Activated CD4-positive, alpha-beta T cell treated with anti-CD3 and anti-CD28 coated beads, Interleukin-2, amount 50 U/mL, for 4 hours (primary cell): Measurements from ENCODE around the gene ZNF493.

Experiments used
- DNase-seq, 2 experiments: peaks; one replicate each; pipeline ENCODE4 v3.0.0-alpha.2; 2020

Gene ZNF493

DNA sequence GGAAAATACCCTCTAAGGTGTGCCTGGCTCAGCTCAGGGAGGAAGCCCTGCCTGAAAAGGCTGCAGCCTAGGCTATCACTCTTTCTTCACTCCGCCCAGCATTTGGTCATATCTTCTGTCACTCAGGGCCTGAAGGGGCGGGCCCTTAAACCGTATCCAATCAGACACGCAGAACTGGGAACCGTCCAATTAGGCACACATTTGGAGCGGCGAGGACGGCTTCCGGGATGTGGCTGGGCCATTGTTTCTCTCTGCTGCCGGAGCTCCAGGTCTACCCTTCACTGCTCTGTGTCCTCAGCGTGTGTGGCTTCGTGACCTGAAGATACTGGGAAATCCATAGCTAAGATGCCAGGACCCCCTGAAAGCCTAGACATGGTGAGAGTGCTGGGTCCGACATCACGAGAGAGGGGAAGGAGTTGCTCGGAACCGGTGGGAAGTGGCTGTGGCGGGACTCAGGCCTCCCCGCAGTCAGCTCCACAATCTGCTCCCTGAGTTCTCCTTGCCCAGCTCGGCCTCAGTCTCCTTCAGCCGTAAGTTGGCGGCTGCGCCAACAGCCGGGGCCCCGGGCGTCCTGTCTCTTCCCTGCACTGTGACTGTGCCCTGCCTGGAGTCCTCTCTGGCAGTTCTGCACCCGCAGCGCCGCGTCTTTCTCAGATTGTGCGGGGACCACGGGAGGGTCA, at the start of gene ZNF493:
TSS of gene ZNF493 (plus strand) at position 241 of the 680 bp plus-strand sequence. CDS start at position 346, 105 bp downstream.
- DNase-seq = peak; percentile 85 to 87

DNA sequence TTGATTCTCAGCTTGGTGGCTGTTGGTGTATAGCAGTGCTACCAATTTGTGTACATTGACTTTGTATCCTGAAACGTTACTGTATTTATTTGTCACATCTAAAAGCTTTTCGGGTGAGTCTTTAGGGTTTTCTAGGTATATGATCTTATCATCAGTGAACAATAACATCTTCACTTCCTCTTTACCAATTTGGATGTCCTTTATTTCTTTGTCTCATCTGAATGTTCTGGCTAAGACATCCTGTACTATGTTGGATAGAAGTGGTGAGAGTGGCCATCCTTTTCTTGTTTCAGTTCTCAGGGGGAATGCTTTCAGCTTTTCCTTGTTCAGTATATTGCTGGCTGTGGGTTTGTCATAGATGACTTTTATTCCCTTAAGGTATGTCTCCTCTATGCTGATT, 44.1 kb upstream of the ZNF493 start:
- no peak for DNase-seq

DNA sequence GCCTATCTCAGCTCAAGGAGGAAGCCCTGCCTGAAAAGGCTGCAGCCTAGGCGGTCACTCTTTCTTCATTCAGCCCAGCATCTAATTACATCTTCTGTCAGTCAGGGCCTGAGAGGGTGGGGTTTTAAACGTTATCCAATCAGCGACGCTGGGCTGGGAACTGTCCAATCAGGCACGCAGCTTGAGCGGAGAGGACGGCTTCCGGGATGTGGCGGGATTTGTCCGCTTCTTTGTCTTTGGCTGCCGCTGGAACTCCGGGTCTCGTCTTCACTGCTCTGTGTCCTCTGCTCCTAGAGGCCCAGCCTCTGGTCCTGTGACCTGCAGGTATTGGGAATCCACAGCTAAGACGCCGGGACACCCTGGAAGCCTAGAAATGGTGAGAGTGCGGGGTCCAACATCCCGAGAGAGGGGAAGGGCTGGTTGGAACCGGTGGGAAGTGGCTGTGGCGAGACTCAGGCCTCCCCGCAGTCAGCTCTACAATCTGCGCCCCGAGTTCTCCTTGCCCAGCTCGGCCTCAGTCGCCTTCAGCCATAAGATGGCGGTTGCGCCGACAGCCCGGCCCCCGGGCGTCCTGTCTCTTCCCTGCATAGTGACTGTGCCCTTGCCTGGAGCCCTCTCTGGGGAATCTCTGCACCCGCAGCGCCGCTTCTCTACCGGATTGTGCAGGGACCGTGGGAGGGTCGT, 38.0 kb upstream of the ZNF493 start, which contains the start of gene ZNF738:
TSS of gene ZNF738 (plus strand) at position 233 of the 684 bp plus-strand sequence. CDS start at position 374, 141 bp downstream.
- DNase-seq = peak; percentile 74 to 76

DNA sequence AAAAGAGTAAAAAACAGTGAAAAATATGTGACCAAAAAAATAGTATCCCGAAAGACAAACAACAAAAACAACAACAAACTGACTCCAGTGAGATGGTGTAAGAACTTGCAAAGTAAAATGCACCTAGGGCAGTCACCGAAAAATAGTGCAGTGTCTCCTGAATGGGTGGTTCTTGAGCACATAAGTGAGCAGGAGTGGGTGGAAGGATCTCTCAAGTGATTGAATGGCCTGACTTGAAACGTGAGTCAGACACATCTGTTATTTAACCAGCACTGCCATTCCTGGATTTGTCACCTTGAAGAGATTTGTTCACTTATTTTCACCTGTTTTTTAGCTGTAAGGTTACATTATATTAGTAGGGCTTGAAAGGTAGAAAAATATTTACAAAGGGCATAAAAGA, 34.6 kb upstream of the ZNF493 start:
- no peak for DNase-seq

DNA sequence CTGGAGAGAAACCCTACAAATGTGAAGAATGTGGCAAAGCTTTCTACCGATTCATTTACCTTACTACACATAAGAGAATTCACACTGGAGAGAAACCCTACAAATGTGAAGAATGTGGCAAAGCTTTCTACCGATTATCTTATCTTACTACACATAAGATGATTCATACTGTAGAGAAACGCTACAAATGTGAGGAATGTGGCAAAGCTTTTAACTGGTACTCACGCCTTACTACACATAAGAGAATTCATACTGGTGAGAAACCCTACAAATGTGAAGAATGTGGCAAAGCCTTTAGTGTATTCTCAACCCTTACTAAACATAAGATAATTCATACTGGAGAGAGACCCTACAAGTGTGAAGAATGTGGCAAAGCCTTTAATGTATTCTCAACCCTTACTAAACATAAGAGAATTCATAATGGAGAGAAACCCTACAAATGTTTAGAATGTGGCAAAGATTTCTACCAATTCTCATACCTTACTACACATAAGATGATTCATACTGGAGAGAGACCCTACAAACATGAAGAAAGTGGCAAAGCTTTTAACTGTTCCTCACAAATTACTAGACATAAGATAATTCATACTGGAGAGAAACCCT, 12.9 kb upstream of the ZNF493 start:
- DNase-seq = no peak

DNA sequence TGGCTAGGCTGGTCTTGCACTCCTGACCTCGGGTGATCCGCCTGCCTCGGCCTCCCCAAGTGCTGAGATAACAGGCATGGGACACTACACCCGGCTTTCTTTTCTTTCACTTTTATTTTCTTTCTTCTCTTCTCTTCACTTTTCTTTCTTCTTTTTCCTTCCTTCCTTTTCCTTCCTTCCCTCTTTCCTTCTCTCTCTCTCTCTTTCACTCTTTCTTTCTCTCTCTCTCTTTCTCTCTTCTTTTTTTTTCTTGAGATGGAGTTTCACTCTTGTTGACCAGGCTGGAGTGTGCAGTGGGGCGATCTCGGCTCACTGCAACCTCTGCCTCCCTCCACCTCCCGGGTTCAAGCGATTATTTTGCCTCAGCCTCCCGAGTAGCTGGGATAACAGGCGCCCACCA, 812 bp upstream of the ZNF493 start:
- DNase-seq = no peak

DNA sequence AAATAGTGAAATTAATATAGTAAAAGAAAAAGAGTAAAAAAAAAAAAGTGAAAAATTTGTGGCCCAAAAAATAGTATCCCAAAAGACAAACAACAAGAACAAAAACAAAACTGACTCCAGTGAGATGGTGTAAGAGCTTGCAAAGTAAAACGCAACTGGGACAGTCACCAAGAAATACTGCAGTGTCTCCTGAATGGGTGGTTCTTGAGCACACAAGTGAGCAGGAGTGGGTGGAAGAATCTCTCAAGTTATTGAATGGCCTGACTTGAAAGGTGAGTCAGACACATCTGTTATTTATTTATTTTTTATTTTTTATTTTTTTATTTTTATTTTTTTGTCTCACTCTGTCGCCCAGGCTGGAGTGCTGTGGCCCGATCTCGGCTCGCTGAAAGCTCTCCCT, 1.9 kb downstream of the ZNF493 start:
- DNase-seq = no peak

DNA sequence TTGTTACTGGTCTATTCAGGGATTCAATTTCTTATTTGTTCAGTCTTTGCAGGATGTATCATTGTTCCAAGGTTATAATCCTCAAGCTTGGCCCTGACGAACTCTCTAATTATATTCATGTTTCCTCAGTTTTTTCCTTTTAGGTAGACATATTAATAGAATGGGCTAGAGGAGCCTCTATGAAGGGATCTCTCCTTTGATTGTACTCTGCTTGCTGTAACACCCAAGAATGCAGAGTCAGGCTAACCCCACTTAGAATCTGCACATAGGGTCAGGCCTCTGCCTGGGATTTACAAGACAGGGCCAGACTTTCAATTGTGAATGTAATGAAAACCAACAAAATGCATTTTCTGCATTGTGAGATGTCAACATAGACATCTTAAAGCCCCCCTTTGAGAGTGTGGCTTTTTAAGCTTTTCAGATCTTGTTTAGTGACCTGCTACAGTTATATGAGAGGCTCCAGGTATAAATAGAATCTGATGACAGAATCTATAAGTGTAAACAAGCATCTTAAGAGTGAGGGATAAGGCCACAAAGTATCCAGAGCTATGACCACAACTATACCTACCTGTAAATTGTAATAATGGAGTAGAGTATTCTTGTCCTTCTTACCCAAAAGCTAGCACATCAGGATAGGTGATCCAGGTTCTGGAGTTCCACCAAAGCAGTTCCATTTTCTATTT, 5.5 kb downstream of the ZNF493 start:
- no peak for DNase-seq

DNA sequence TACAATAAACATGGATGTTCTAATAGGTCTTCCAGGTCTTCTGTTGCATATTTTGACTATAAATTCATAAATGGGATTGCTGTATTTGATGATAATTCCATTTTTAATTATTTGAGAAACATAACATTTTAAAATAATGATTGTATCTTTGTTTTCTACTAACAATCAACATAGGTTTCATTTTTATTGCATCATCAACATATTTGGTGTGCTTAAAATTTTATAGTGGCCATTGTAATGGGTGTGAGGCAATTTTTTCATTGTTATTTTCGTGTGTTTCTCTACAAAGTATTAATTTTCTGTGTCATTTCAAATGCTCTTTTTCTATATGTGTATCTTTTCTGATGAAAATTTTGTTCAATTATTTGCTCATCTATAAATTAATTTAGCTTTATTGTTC, 13.2 kb downstream of the ZNF493 start:
- no peak for DNase-seq

DNA sequence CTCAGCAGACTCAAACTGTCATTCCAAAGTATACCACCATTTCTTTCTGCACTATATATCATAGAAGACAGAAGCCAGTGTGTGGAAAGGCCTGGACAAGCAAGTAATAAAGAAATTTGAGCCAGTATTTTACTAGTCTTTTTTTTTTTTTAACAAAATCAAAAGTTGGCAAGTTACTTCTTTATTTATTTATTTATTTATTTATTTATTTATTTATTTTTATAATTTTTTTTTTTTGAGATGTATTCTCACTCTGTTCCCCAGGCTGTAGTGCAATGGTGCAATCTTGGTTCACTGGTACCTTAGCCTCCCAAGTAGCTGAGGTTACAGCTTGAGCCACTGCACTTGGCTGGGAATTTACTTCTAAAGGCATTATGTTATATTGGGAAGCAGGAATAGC, 25.3 kb downstream of the ZNF493 start:
- no peak for DNase-seq

DNA sequence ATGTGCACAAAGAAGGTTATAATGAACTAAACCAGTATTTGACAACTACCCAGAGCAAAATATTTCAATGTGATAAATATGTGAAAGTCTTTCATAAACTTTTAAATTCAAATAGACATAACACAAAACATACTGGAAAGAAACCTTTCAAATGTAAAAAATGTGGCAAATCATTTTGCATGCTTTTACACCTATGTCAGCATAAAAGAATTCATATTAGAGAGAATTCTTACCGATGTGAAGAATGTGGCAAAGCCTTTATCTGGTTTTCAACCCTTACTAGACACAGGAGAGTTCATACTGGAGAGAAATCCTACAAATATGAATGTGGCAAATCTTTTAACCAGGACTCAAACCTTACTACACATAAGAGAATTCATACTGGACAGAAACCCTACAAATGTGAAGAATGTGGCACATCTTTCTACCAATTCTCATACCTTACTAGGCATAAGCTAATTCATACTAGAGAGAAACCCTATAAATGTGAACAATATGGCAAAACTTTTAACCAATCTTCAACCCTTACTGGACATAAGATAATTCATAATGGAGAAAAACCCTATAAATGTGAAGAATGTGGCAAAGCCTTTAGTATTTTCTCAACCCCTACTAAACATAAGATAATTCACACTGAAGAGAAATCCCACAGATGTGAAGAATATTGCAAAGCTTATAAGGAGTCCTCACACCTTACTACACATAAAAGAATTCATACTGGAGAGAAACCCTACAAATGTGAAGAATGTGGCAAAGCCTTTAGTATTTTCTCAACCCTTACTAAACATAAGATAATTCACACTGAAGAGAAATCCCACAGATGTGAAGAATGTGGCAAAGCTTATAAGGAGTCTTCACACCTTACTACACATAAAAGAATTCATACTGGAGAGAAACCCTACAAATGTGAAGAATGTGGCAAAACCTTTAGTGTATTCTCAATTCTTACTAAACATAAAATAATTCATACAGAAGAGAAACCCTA, 26.4 kb downstream of the ZNF493 start:
- no peak for DNase-seq

DNA sequence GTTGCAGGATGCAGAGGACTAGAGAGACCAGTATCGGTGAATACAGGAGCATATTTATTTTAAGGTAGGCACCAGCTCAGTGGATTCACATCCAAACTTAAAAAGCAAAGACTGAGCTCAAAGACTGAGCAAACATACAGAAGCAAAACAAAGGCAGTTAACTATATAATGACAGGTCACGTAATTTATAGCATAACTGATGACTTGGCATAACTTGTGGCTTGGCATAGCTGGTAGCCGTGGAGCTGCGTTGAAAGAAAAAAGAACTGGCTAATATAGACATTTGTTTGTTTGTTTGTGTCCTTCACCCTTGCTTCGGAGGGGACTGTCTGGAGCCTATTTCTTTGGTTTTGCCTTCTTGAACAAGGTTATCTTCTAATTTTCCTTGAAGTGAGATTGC, 33.7 kb downstream of the ZNF493 start:
- DNase-seq = no peak

DNA sequence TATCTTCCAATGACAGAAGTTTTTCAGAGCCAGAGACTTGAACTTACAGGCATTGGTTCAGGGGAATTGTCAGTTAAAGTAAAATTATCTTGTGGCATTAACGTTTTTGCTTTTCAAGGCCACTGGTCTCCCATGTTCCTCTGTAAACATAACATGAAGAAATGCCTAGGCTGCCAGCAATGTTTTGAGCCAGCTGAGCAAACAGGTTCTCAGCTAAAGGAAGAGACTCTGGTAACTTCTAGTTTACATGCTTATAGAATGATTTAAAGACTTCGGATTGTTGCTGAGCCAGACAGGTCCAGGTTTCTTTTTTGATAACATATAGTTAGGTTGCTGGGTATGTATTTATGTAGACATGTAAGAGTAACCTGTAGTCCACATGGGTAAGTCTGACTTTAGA, 35.7 kb downstream of the ZNF493 start:
- no peak for DNase-seq

DNA sequence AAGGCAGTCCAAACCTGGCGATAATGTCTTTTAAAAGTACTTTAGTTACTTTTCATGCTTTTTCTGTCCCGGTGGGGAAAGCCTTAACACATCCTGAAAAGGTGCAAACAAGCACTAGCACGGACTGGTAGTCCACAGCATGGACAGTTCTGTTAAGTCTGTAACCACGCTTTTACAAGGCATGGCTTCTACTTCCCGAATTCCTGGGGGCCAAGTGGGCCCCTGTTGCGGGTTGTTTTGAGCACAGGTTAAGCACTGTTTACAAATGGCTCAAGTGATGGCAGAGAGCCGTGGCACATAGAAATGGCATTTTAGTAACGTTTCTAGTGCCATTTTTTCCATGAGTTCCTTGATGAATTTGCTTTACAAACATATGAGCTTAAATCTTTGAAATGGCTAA, 37.6 kb downstream of the ZNF493 start:
- no peak for DNase-seq

DNA sequence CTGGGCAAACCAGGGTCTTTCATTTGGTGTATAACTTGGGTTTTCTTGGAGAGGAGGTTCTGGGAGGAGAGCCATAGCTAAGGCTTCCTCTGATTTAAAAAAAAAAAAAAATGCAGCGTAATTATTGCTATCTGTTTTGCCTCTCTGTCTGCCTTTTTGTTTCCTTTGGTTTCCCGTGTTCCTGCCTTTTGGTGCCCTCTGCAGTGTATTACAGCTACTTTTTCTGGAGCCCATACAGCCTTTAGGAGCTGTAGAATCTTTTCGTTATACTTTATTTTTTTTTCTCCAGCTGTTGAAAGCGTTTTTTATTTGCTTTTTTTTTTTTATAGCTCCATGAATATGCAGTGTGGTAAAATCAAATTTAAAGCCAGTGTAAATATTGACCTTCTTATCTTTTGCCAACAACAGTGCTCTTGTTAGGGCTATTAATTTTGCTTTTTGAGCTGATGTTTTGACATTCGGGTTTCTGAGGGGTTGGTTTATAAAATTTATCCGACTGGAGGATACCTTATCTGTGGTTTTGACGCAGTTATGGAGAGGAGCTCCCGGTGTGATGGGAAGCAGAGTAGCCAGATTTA, 38.1 kb downstream of the ZNF493 start:
- DNase-seq = no peak

DNA sequence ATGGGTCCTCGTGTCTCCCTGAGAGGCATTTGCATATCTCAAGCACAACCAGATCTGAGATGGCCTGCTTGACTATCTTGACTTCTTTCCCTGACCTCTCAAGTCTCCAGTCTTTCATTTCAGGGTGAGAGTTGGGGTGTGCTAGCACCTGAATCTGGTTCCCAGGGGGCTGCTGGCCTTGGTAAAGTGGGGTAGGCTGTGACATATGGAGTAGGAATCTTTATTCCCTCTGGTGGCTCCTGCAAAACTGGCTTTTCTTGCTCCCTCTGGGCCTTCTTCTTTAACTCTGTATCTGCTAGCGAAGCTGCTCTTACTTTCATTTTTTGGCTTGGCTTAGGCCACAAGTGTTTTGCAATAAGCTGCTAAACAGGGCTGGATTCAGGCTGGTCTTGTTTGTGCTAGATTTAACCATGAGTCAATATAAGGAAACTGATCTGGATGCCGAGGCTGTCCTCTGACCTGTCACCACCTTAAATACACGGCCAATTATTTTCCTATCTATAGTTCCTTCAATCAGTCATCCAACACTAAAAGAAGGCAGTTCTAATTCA, 42.3 kb downstream of the ZNF493 start:
- no peak for DNase-seq

DNA sequence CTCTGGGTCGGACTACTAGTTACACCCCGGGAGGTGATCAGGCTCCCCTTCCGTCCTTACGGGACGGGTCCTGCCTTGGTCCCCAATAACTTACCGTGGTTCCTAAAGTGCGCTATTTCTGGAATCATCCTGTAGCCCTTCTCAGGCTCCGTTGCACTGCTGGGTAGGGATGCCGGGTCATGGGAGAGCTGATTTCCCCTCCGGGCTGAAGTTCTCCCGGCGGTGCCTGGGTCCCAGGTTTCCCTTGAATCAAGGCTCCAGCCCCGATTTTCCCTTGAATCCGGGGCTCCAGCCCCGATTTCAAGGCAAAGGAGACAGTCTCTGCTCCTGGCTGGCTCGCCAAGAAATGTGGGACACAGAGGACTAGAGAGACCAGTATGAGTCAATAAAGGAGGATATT, 43.4 kb downstream of the ZNF493 start:
- no peak for DNase-seq

DNA sequence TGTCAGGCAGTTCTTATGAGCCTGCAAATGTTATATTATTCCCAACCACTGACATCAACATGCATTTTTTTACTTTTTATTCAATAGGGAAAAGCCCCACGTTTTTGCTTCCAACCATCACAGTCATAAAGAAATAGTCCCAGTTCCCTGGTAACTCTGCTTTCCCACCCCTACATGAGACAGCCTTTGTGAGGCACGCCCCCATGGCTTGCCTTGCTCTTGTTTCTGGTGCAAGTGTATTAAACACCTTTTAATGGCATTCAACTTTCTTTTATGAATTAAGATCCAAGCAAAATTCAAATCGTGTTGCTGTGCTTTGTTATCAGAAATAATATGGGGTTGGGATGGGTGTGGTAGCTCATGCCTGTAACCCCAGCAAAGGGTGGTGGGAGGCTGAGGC, 54.3 kb downstream of the ZNF493 start:
- no peak for DNase-seq

DNA sequence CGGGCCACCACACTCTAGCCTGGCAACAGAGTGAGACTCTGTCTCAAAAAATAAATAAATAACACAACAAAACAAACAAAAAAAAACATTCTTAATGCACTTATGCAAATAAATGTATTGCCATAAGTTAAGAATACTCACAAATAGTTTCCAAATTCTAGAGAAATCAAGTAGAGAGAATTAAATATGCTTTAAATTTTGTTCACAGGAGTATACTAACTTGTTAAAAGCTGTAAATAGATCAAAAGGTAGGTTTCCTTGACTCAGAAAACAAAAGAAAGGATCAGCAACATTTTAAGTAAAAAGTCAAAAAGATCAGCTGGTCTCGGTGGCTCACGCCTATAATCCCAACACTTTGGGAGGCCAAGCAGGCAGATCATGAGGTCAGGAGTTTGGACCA, 58.0 kb downstream of the ZNF493 start:
- no peak for DNase-seq

DNA sequence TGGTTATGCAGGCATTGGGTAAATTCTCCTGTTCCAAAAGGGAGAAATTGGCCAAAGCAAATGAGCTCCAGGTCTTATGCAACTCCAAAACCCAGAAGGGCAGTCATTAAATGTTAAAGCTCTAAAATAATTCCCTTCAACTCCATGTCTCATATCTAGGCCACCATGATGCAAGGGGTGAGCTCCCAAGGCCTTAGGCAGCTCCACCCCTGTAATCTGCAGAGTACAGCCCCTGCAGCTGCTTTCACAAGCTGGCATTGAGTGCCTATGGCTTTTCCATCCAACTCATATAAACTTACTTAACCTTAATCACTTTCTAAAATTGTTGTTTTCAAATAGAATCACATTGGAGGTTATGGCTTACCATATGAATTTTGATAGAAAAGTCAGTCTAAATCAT, 63.8 kb downstream of the ZNF493 start:
- DNase-seq = no peak

DNA sequence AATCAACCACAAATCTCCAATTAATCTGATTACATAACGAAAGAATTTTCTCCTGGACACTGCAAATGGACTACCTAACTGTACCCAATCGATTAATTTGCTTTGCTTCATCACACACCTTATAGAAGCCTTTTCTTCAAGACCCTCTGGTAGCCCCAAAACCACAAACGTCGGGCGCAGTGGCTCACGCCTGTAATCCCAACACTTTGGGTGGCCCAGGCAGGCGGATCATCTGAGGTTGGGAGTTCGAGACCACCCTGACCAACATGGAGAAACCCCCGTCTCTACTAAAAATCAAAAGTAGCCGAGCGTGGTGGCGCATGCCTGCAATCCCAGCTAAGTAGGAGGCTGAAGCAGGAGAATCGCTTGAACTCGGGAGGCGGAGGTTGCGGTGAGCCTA, 65.6 kb downstream of the ZNF493 start:
- DNase-seq = no peak
